CD8-positive, alpha-beta memory T cell (primary cell): ENCODE results near the gene ITGBL1. TPM values are rescaled to one million over a fixed set of nuclear protein-coding genes. Genes with fewer than 3 reads are reported as not detected.
A peak's percentile ranks its signal among the peaks of the same experiment; 100 is the strongest.

Experiments
- CTCF ChIA-PET: fragments of 350-600 bp; sonication (Branson Sonifier 250); formaldehyde crosslinking; loops from one replicate; lab custom pipeline; 2021; ENCODE audit warnings: antibody characterized with exemption; lab: Charles Lee
- POLR2A ChIA-PET: fragments of 350-600 bp; sonication (Branson Sonifier 250); formaldehyde crosslinking; loops from one replicate; lab custom pipeline; 2021; ENCODE audit warnings: antibody characterized with exemption; lab: Charles Lee
- DNase-seq, 5 donors: peaks; one replicate each; pipeline versions ENCODE4 v3.0.0 to v3.0.0-alpha.2; 2020 to 2022; ENCODE audit warnings: mixed read lengths in 1 of 5
- H3K27ac ChIP-seq: one replicate; pipeline ENCODE4 v1.7.0; 2013; ENCODE audit warnings: low read depth, mild to moderate bottlenecking, low read length, moderate library complexity
- H3K27me3 ChIP-seq: 2 replicates; pipeline ENCODE4 v1.7.0; 2013; ENCODE audit warnings: low read length, mild to moderate bottlenecking; ENCODE audit not compliant: insufficient read depth, poor library complexity, severe bottlenecking
- H3K36me3 ChIP-seq: 2 replicates; pipeline ENCODE4 v1.7.0; 2013; ENCODE audit warnings: mild to moderate bottlenecking, low read length, moderate library complexity; ENCODE audit not compliant: insufficient read depth
- H3K4me1 ChIP-seq: 2 replicates; pipeline ENCODE4 v1.7.0; 2013; ENCODE audit warnings: mild to moderate bottlenecking, low read length, moderate library complexity; ENCODE audit not compliant: insufficient read depth
- H3K4me3 ChIP-seq: 2 replicates; pipeline ENCODE4 v1.7.0; 2013; ENCODE audit warnings: mild to moderate bottlenecking, low read length
- H3K9me3 ChIP-seq: 2 replicates; pipeline ENCODE4 v1.7.0; 2013; ENCODE audit warnings: mild to moderate bottlenecking, low read length
- H3K27ac Mint-ChIP-seq, 8 donors: one replicate each; pipeline ENCODE4 v1.8.0; 2020 to 2021; ENCODE audit warnings: mixed read lengths in 8 of 8, mild to moderate bottlenecking in 6 of 8, inconsistent platforms in 3 of 8, moderate library complexity in 3 of 8
- H3K27me3 Mint-ChIP-seq, 2 donors: one replicate each; pipeline ENCODE4 v1.8.0; 2020 to 2021; ENCODE audit warnings: mixed read lengths in 2 of 2, mild to moderate bottlenecking in 1 of 2, moderate library complexity in 1 of 2
- H3K36me3 Mint-ChIP-seq, 3 donors: one replicate each; pipeline ENCODE4 v1.8.0; 2020 to 2021; ENCODE audit warnings: mixed read lengths in 3 of 3, inconsistent platforms in 1 of 3, mild to moderate bottlenecking in 1 of 3
- H3K4me1 Mint-ChIP-seq, 3 donors: one replicate each; pipeline ENCODE4 v1.8.0; 2020 to 2021; ENCODE audit warnings: mixed read lengths in 3 of 3, inconsistent platforms in 1 of 3, mild to moderate bottlenecking in 1 of 3
- H3K4me3 Mint-ChIP-seq, 7 donors: one replicate each; pipeline ENCODE4 v1.8.0; 2020 to 2021; ENCODE audit warnings: mixed read lengths in 7 of 7, mild to moderate bottlenecking in 6 of 7, moderate library complexity in 4 of 7, inconsistent platforms in 2 of 7
- H3K9me3 Mint-ChIP-seq, 5 donors: one replicate each; pipeline ENCODE4 v1.8.0; 2020 to 2022; ENCODE audit warnings: mixed read lengths in 5 of 5, mild to moderate bottlenecking in 3 of 5, moderate library complexity in 2 of 5, inconsistent platforms in 1 of 5
- polyA plus RNA-seq: library from polyadenylated mRNA; unstranded; fragments of 300-500 nt; fragmentation: Illumina TruSeq; gene quantifications from one replicate; pipeline ENCODE4 v1.2.3, GENCODE V29; 2021
- total RNA-seq, 2 experiments: library from RNA; stranded (reverse); gene quantifications; one replicate each; pipeline ENCODE4 v1.2.3, GENCODE V29; 2021

ITGBL1 gene
- total and polyA plus RNA-seq, 3 experiments from 2014 or later = not detected

- H3K4me1 ChIP-seq = no peaks in the 10 kb centered on the region
- H3K27ac ChIP-seq = no peak overlapping the region
- no peak overlapping the region for H3K4me3 Mint-ChIP-seq
- H3K9me3 Mint-ChIP-seq = no peaks in the 10 kb centered on the region
- H3K27ac Mint-ChIP-seq = no peak overlapping the region
- no peaks in the 10 kb centered on the region for H3K27me3 ChIP-seq
- no peaks in the 10 kb centered on the region for H3K4me1 Mint-ChIP-seq
- no peaks in the 10 kb centered on the region for H3K9me3 ChIP-seq
- no peaks in the 10 kb centered on the region for H3K36me3 ChIP-seq
- DNase-seq = no peak
- ChIA-PET POLR2A (no interaction called here), CTCF (no interaction called here)
- no peak overlapping the region for H3K4me3 ChIP-seq
- H3K36me3 Mint-ChIP-seq = no peaks in the 10 kb centered on the region
- peaks cover 2 to 9% of the 10 kb centered on the region in 2 donors for H3K27me3 Mint-ChIP-seq
These were observed 287.1 kb downstream of the ITGBL1 start for GRCh38 chr13:101739382-101740178.

- no peaks in the 10 kb centered on the region for H3K4me1 ChIP-seq
- CTCF ChIA-PET = no interaction called here
- H3K36me3 ChIP-seq = no peaks in the 10 kb centered on the region
- no peaks in the 10 kb centered on the region for H3K9me3 ChIP-seq
- Mint-ChIP-seq H3K36me3 (no peaks in the 10 kb centered on the region), H3K4me1 (no peaks in the 10 kb centered on the region), H3K9me3 (no peaks in the 10 kb centered on the region), H3K27ac (no peak overlapping the region), H3K4me3 (no peak overlapping the region), H3K27me3 (peaks cover 2 to 45% of the 10 kb centered on the region in 2 donors)
- H3K27ac ChIP-seq = no peak overlapping the region
- POLR2A ChIA-PET = no interaction called here
- DNase-seq = no peak
- no peak overlapping the region for H3K4me3 ChIP-seq
- H3K27me3 ChIP-seq = no peaks in the 10 kb centered on the region
These were observed 294.0 kb downstream of the ITGBL1 start for GRCh38 chr13:101746513-101746912.

GRCh38 chr13:101747039-101747438, 294.6 kb downstream of the ITGBL1 start:
- H3K9me3 Mint-ChIP-seq = no peaks in the 10 kb centered on the region
- H3K4me1 Mint-ChIP-seq = no peaks in the 10 kb centered on the region
- H3K4me3 Mint-ChIP-seq = no peak overlapping the region
- no peaks in the 10 kb centered on the region for H3K36me3 Mint-ChIP-seq
- no peak overlapping the region for H3K4me3 ChIP-seq
- H3K27me3 ChIP-seq = no peaks in the 10 kb centered on the region
- H3K27ac Mint-ChIP-seq = no peak overlapping the region
- POLR2A ChIA-PET = no interaction called here
- peaks cover 2 to 48% of the 10 kb centered on the region in 2 donors for H3K27me3 Mint-ChIP-seq
- H3K4me1 ChIP-seq = no peaks in the 10 kb centered on the region
- CTCF ChIA-PET = no interaction called here
- H3K27ac ChIP-seq = no peak overlapping the region
- no peak for DNase-seq
- no peaks in the 10 kb centered on the region for H3K9me3 ChIP-seq
- H3K36me3 ChIP-seq = no peaks in the 10 kb centered on the region

GRCh38 chr13:101749584-101749983, 297.1 kb downstream of the ITGBL1 start:
- ChIA-PET CTCF (no interaction called here), POLR2A (no interaction called here)
- DNase-seq = no peak
- Histone ChIP-seq H3K4me3 (no peak overlapping the region), H3K36me3 (no peaks in the 10 kb centered on the region), H3K27me3 (no peaks in the 10 kb centered on the region), H3K9me3 (no peaks in the 10 kb centered on the region), H3K27ac (no peak overlapping the region), H3K4me1 (no peaks in the 10 kb centered on the region)
- Mint-ChIP-seq H3K4me1 (no peaks in the 10 kb centered on the region), H3K27me3 (peaks cover 2 to 42% of the 10 kb centered on the region in 2 donors), H3K36me3 (no peaks in the 10 kb centered on the region), H3K27ac (no peak overlapping the region), H3K4me3 (no peak overlapping the region), H3K9me3 (no peaks in the 10 kb centered on the region)

- Mint-ChIP-seq H3K27ac (no peak overlapping the region), H3K9me3 (no peaks in the 10 kb centered on the region), H3K4me3 (no peak overlapping the region), H3K27me3 (peaks cover 2 to 27% of the 10 kb centered on the region in 2 donors), H3K36me3 (no peaks in the 10 kb centered on the region), H3K4me1 (no peaks in the 10 kb centered on the region)
- POLR2A ChIA-PET = no interaction called here
- no peaks in the 10 kb centered on the region for H3K9me3 ChIP-seq
- CTCF ChIA-PET = no interaction called here
- no peak overlapping the region for H3K27ac ChIP-seq
- no peaks in the 10 kb centered on the region for H3K36me3 ChIP-seq
- no peaks in the 10 kb centered on the region for H3K4me1 ChIP-seq
- no peaks in the 10 kb centered on the region for H3K27me3 ChIP-seq
- H3K4me3 ChIP-seq = no peak overlapping the region
- no peak for DNase-seq
These were observed 299.0 kb downstream of the ITGBL1 start for GRCh38 chr13:101751488-101751887.

- H3K4me1 Mint-ChIP-seq = no peaks in the 10 kb centered on the region
- no peak for DNase-seq
- no peak overlapping the region for H3K4me3 ChIP-seq
- H3K9me3 ChIP-seq = no peaks in the 10 kb centered on the region
- H3K27ac Mint-ChIP-seq = no peak overlapping the region
- no peak overlapping the region for H3K4me3 Mint-ChIP-seq
- H3K27ac ChIP-seq = no peak overlapping the region
- ChIA-PET POLR2A (no interaction called here), CTCF (interaction anchor here (0.9 kb wide), 1 partner anchor 238 kb away, joined by 3 read pairs; no protein-coding TSS in a partner anchor)
- H3K9me3 Mint-ChIP-seq = no peaks in the 10 kb centered on the region
- H3K27me3 ChIP-seq = no peaks in the 10 kb centered on the region
- no peaks in the 10 kb centered on the region for H3K36me3 ChIP-seq
- H3K27me3 Mint-ChIP-seq = peaks cover 3 to 21% of the 10 kb centered on the region in 2 donors
- H3K36me3 Mint-ChIP-seq = no peaks in the 10 kb centered on the region
- H3K4me1 ChIP-seq = no peaks in the 10 kb centered on the region
These were observed 300.0 kb downstream of the ITGBL1 start for GRCh38 chr13:101752432-101752831.

- Mint-ChIP-seq H3K36me3 (no peaks in the 10 kb centered on the region), H3K4me3 (no peak overlapping the region), H3K4me1 (no peaks in the 10 kb centered on the region), H3K27me3 (peaks cover 1 to 34% of the 10 kb centered on the region in 2 donors), H3K27ac (no peak overlapping the region), H3K9me3 (no peaks in the 10 kb centered on the region)
- no peak for DNase-seq
- Histone ChIP-seq H3K9me3 (no peaks in the 10 kb centered on the region), H3K36me3 (no peaks in the 10 kb centered on the region), H3K4me3 (no peak overlapping the region), H3K4me1 (no peaks in the 10 kb centered on the region), H3K27ac (no peak overlapping the region), H3K27me3 (no peaks in the 10 kb centered on the region)
- ChIA-PET CTCF (no interaction called here), POLR2A (no interaction called here)
These were observed 302.9 kb downstream of the ITGBL1 start for GRCh38 chr13:101755228-101755887.

- ChIA-PET CTCF (interaction anchor here (1.0 to 3.5 kb wide), 4 partner anchors 237 to 612 kb away, joined by 3 to 16 read pairs (median 6); no protein-coding TSS in a partner anchor), POLR2A (no interaction called here)
- no peak overlapping the region for H3K27ac ChIP-seq
- no peaks in the 10 kb centered on the region for H3K4me1 ChIP-seq
- Mint-ChIP-seq H3K27ac (no peak overlapping the region), H3K27me3 (peaks cover 1 to 32% of the 10 kb centered on the region in 2 donors), H3K4me1 (no peaks in the 10 kb centered on the region), H3K4me3 (no peak overlapping the region), H3K36me3 (no peaks in the 10 kb centered on the region), H3K9me3 (no peaks in the 10 kb centered on the region)
- no peak overlapping the region for H3K4me3 ChIP-seq
- no peaks in the 10 kb centered on the region for H3K9me3 ChIP-seq
- H3K27me3 ChIP-seq = no peaks in the 10 kb centered on the region
- peak in 2 of 5 donors; percentile 5 to 7 for DNase-seq
- H3K36me3 ChIP-seq = no peaks in the 10 kb centered on the region
These were observed 305.1 kb downstream of the ITGBL1 start for GRCh38 chr13:101757446-101758039.
